Left lung (tissue), 10 donors: ENCODE results near the gene SOX8. TPM values are rescaled to one million over a fixed set of nuclear protein-coding genes. Genes with fewer than 3 reads are reported as not detected.
A peak's percentile ranks its signal among the peaks of the same experiment; 100 is the strongest.

ENCODE experiments used
- ATAC-seq: fragments of 200-7000 bp; cut with Tn5 transposase; one replicate; pipeline ENCODE4 v1.9.1; 2020; ENCODE audit warnings: moderate library complexity
- DNase-seq, 4 donors: peaks; one replicate each; pipeline ENCODE4 v3.0.0-alpha.2; 2013 to 2020
- H3K27ac ChIP-seq, 2 donors: fragments of 200-600 bp; sonication (generic) in 1 of 2; one replicate each; pipeline versions ENCODE4 v1.5.0 to v1.8.0; 2020 to 2021
- H3K27me3 ChIP-seq, 2 donors: fragments of 200-600 bp; sonication (generic) in 1 of 2; one replicate each; pipeline versions ENCODE4 v1.5.0 to v1.8.0; 2020 to 2021
- H3K36me3 ChIP-seq, 2 donors: fragments of 200-600 bp; sonication (generic) in 1 of 2; one replicate each; pipeline versions ENCODE4 v1.5.0 to v1.8.0; 2020 to 2021
- H3K4me1 ChIP-seq, 2 donors: fragments of 200-600 bp; one replicate each; pipeline ENCODE4 v1.8.0; 2021
- H3K4me3 ChIP-seq, 2 donors: fragments of 200-600 bp; sonication (generic) in 1 of 2; one replicate each; pipeline versions ENCODE4 v1.5.0 to v1.8.0; 2020 to 2021; ENCODE audit warnings: mild to moderate bottlenecking in 1 of 2
- H3K9me3 ChIP-seq, 2 donors: fragments of 200-600 bp; sonication (generic) in 1 of 2; one replicate each; pipeline versions ENCODE4 v1.5.0 to v1.8.0; 2020 to 2021
- CTCF ChIP-seq, 2 donors: fragments of 200-600 bp; sonication (generic) in 1 of 2; IDR thresholded peaks; one replicate each; pipeline versions ENCODE4 v1.5.0 to v1.8.0; 2021; ENCODE audit warnings: antibody characterized with exemption in 2 of 2
- intact Hi-C, 2 donors: fragments of 100-400 bp; cut with DNase I; formaldehyde crosslinking; loops; one replicate each; pipeline versions ENCODE4 v1.11.2 to v1.14.2; 2022
- polyA plus RNA-seq, 6 donors: library from polyadenylated mRNA; unstranded; fragments of 120-200 nt; gene quantifications; one replicate each; pipeline ENCODE4 v1.2.1, GENCODE V29; 2013; ENCODE audit not compliant: insufficient read length in 6 of 6
- total RNA-seq, 2 donors: library from RNA; stranded (reverse); fragmentation: NEBNext Ultra II Directional; extraction: Animal tissue kit (Norgen Biotek cat#: 25700); gene quantifications; one replicate each; pipeline ENCODE4 v1.2.1, GENCODE V29; 2021
- donor health status: DM: no; HTN: yes; CAD: no.
- donor health status: DM: no; HTN: no; CAD: no.

Gene SOX8
- total and polyA plus RNA-seq, 8 donors: 0.26 to 4.1 (median 2.5) TPM

- TF ChIP-seq CTCF (IDR thresholded peaks at IDR 0.05): no peak
- Histone ChIP-seq H3K4me1 (peaks cover 0 to 4% of the 10 kb centered on the region in 2 donors), H3K27ac (peak overlapping the region; percentile 67 to 80), H3K4me3 (peak overlapping the region in 1 of 2 donors; percentile 3), H3K36me3 (peaks cover 0 to 26% of the 10 kb centered on the region in 2 donors), H3K9me3 (peaks cover 0 to 8% of the 10 kb centered on the region in 2 donors), H3K27me3 (no peaks in the 10 kb centered on the region)
- intact Hi-C loops: no loop called here
- DNase-seq (peak in 1 of 4 donors; percentile 59), ATAC-seq (peak; percentile 52)
Measured at GRCh38 chr16:963913-964312, 17.7 kb upstream of the SOX8 start.

- H3K27ac ChIP-seq: peak overlapping the region; percentile 67 to 80
- peak; percentile 84 for ATAC-seq
- H3K9me3 ChIP-seq: peaks cover 0 to 8% of the 10 kb centered on the region in 2 donors
- H3K4me3 ChIP-seq: no peak overlapping the region
- peaks cover 0 to 26% of the 10 kb centered on the region in 2 donors for H3K36me3 ChIP-seq
- no peaks in the 10 kb centered on the region for H3K27me3 ChIP-seq
- peak in 3 of 4 donors; percentile 56 to 81 (median 71) for DNase-seq
- peaks cover 0 to 8% of the 10 kb centered on the region in 2 donors for H3K4me1 ChIP-seq
- intact Hi-C loops: no loop called here
- TF ChIP-seq CTCF (IDR thresholded peaks at IDR 0.05): no peak
Measured at GRCh38 chr16:964356-965035, 17.1 kb upstream of the SOX8 start.

DNA sequence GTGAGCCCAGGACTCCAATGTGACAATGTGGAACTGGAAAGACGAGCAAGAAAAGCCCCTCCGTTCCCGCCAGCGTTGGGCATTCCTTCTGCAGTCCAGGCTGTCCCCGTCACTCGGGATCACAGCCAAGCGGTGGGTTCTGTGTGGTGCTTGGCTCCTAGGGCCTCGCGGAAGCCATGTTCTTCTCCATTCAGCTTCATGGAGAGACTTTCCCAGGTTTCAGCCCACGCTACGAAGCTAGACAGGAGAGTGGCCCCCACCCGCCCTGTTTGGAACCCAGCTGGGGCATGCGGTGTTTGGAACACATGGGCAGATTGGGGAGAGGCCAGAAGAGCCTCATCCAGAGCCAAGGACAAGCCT is 16.6 kb upstream of the SOX8 start:
- Histone ChIP-seq H3K27ac (peak overlapping the region; percentile 67 to 80), H3K4me3 (no peak overlapping the region), H3K36me3 (peaks cover 0 to 26% of the 10 kb centered on the region in 2 donors), H3K4me1 (peaks cover 5 to 14% of the 10 kb centered on the region in 2 donors), H3K27me3 (no peaks in the 10 kb centered on the region), H3K9me3 (peaks cover 0 to 8% of the 10 kb centered on the region in 2 donors)
- ATAC-seq (peak; percentile 33), DNase-seq (peak in 1 of 4 donors; percentile 72)
- TF ChIP-seq CTCF (IDR thresholded peaks at IDR 0.05): no peak
- intact Hi-C loops: no loop called here

DNA sequence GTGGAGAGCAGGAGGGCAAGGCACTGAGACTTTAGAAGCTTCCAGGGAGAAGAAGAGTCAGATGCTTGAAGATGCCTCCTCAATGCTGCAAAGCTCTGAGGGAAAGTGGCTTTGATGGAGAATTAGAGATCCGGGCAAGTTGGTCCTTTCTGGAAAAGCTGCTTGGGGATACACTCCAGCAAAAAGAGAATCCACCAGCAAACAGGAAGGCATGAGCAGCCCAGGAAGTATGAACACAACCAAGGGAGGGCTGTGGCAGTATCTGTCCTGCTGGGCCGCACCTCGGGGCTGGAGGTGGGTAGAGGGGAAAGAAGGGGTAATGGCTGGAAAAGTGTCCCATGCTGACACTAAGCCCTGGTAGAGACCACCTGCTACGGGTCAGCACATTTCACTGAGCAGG is 16.1 kb upstream of the SOX8 start:
- intact Hi-C loops: no loop called here
- ATAC-seq (no peak), DNase-seq (no peak)
- Histone ChIP-seq H3K4me3 (no peak overlapping the region), H3K4me1 (peaks cover 7 to 18% of the 10 kb centered on the region in 2 donors), H3K27me3 (no peaks in the 10 kb centered on the region), H3K36me3 (peaks cover 0 to 26% of the 10 kb centered on the region in 2 donors), H3K27ac (no peak overlapping the region), H3K9me3 (peaks cover 0 to 8% of the 10 kb centered on the region in 2 donors)
- no peak for TF ChIP-seq CTCF (IDR thresholded peaks at IDR 0.05)

DNA sequence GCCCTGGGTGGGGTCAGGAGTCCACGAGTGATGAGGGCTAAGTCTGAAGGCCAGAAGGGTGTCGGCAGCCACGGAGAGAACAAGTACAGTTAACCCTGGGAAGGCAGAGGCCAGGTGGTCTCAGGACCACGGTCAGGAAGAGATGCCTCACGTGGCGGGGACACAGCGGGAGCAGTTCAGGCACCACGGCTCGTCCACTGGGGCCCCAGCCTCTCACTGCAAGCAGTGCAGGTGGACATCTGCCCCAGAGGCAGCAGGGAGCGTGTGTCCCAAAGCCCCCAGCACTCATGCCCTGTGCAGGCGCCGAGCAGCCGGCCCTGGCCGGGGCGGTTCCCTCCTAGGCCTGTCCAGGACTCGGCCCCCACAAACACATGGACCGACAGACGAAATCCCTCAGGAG is 15.5 kb upstream of the SOX8 start:
- Histone ChIP-seq H3K27me3 (no peaks in the 10 kb centered on the region), H3K9me3 (peaks cover 0 to 8% of the 10 kb centered on the region in 2 donors), H3K36me3 (peaks cover 0 to 26% of the 10 kb centered on the region in 2 donors), H3K4me1 (peaks cover 7 to 20% of the 10 kb centered on the region in 2 donors), H3K4me3 (no peak overlapping the region), H3K27ac (no peak overlapping the region)
- ATAC-seq (no peak), DNase-seq (peak in 1 of 4 donors; percentile 69)
- intact Hi-C loops: no loop called here
- TF ChIP-seq CTCF (IDR thresholded peaks at IDR 0.05): no peak
